Keratinocyte (primary cell): ENCODE results near the gene BNIP5. TPM values are rescaled to one million over a fixed set of nuclear protein-coding genes. Genes with fewer than 3 reads are reported as not detected.

Experiments used
- DNase-seq: peaks from one replicate; pipeline ENCODE4 v3.0.0-alpha.2; 2011; ENCODE audit warnings: low read depth, missing footprints, low spot score
- FAIRE-seq: peaks from 2 replicates; lab custom pipeline; 2011; peaks lifted over from hg19 to GRCh38; lab: Jason Lieb, UNC
- H2AFZ ChIP-seq: 2 replicates; pipeline ENCODE4 v1.6.0; 2012; ENCODE audit warnings: low read length, control low read depth, inconsistent platforms; ENCODE audit not compliant: control insufficient read depth
- H3K27ac ChIP-seq: 2 replicates; pipeline ENCODE4 v1.5.1; 2011; ENCODE audit warnings: low read length; ENCODE audit not compliant: control insufficient read depth, insufficient read depth
- H3K27me3 ChIP-seq: 3 replicates; pipeline ENCODE4 v1.6.0; 2011; ENCODE audit warnings: low read length; ENCODE audit not compliant: control insufficient read depth, insufficient read depth; ENCODE audit errors: extremely low read depth
- H3K36me3 ChIP-seq, 2 experiments: 2 replicates in 1 of 2; 3 replicates in 1 of 2; pipeline ENCODE4 v1.5.1; 2011; ENCODE audit warnings: low read length in 2 of 2, mild to moderate bottlenecking in 1 of 2; ENCODE audit not compliant: control insufficient read depth in 2 of 2, insufficient read depth in 2 of 2; ENCODE audit errors: extremely low read depth in 1 of 2
- H3K4me1 ChIP-seq: 3 replicates; pipeline ENCODE4 v1.5.1; 2011; ENCODE audit warnings: low read length; ENCODE audit not compliant: control insufficient read depth, insufficient read depth; ENCODE audit errors: extremely low read depth
- H3K4me2 ChIP-seq: 3 replicates; pipeline ENCODE4 v1.6.0; 2011; ENCODE audit warnings: low read depth, low read length; ENCODE audit not compliant: control insufficient read depth, insufficient read depth; ENCODE audit errors: extremely low read depth
- H3K4me3 ChIP-seq, 3 experiments: fragments of 200-600 bp in 1 of 3; sonication (generic) in 1 of 3; 2 replicates in 2 of 3; 3 replicates in 1 of 3; pipeline ENCODE4 v1.5.1; 2011 to 2016; ENCODE audit warnings: low read length in 3 of 3, mild to moderate bottlenecking in 3 of 3, control low read depth in 2 of 3, inconsistent platforms in 1 of 3, low read depth in 1 of 3, mixed read lengths in 1 of 3, mixed run types in 1 of 3, moderate library complexity in 1 of 3; ENCODE audit not compliant: control insufficient read depth in 2 of 3, insufficient read depth in 2 of 3; ENCODE audit errors: extremely low read depth in 1 of 3
- H3K79me2 ChIP-seq: 2 replicates; pipeline ENCODE4 v1.6.0; 2012; ENCODE audit warnings: low read length; ENCODE audit not compliant: control insufficient read depth, insufficient read depth
- H3K9ac ChIP-seq: 3 replicates; pipeline ENCODE4 v1.6.0; 2011; ENCODE audit warnings: low read length; ENCODE audit not compliant: control insufficient read depth, insufficient read depth; ENCODE audit errors: extremely low read depth
- H3K9me1 ChIP-seq: 3 replicates; pipeline ENCODE4 v1.6.0; 2011; ENCODE audit warnings: low read length; ENCODE audit not compliant: control insufficient read depth, insufficient read depth; ENCODE audit errors: extremely low read depth
- H3K9me3 ChIP-seq: 2 replicates; pipeline ENCODE4 v1.5.1; 2012; ENCODE audit warnings: low read depth, low read length; ENCODE audit not compliant: control insufficient read depth
- H4K20me1 ChIP-seq: 3 replicates; pipeline ENCODE4 v1.6.0; 2011; ENCODE audit warnings: low read length; ENCODE audit not compliant: control insufficient read depth, insufficient read depth; ENCODE audit errors: extremely low read depth
- EZH2 ChIP-seq: IDR thresholded peaks from one replicate; pipeline ENCODE4 v1.6.1; 2012; ENCODE audit warnings: inconsistent platforms, mild to moderate bottlenecking, low read length, moderate library complexity
- dilution Hi-C: fragments of 300-500 bp; cut with MboI; formaldehyde crosslinking; loops from one replicate; pipeline ENCODE4 v1.7.0; 2020; ENCODE audit warnings: low sequenced_read_pairs; ENCODE audit not compliant: extremely low pct_ligation_motif_present
- polyA plus RNA-seq, 5 experiments: library from polyadenylated mRNA; depleted of rRNA in 3 of 5; stranded (reverse) in 3 of 5; stranded (forward) in 1 of 5; unstranded in 1 of 5; fragments of >200 nt; gene quantifications; 1 replicate in 1 of 5; 2 replicates in 3 of 5; 3 replicates in 1 of 5; pipeline versions ENCODE4 v1.2.1 to v1.2.3, GENCODE V29; 2011 to 2012; ENCODE audit warnings: missing spikeins in 2 of 5, low read depth in 1 of 5, low replicate concordance in 1 of 5
- TF ChIP-seq, protein P1 (sequence below), 3 experiments: IDR thresholded peaks in 1 of 3; conservative IDR thresholded peaks in 1 of 3; optimal IDR thresholded peaks in 1 of 3; 2 replicates in 2 of 3; 3 replicates in 1 of 3; pipeline versions ENCODE3 to v1.5.1; 2011; ENCODE audit warnings: low read length in 3 of 3, mild to moderate bottlenecking in 3 of 3, moderate library complexity in 2 of 3, control low read depth in 1 of 3, inconsistent platforms in 1 of 3; ENCODE audit not compliant: insufficient read depth in 2 of 3; ENCODE audit errors: extremely low read depth in 1 of 3

BNIP5 gene
- polyA plus RNA-seq, 1 donor (not counting 4 experiments of a cell fraction or from before 2014, with no cell fraction given): not detected

DNA sequence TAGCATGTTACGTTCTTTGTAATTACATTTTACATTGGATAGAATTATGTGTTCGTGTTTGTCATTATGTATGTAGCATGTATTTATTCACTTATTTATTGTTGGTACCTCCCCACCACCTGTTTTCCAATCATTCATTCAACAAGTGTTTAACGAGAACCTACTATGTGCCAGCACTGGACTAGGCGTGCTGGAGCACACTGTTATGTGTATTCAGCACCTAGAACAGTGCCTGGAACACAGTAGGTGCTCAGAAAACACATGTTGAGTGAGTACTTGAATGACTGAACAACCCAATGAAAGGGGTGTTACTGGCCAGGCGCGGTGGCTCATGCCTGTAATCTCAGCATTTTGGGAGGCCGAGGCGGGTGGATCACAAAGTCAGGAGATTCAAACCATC lies 39.5 kb upstream of the BNIP5 start:
- dilution Hi-C loops: no loop called here
- DNase-seq (no peak), FAIRE-seq (no peak)
- Histone ChIP-seq H3K9me3 (no peaks in the 10 kb centered on the region), H3K4me3 (no peak overlapping the region), H3K27ac (no peak overlapping the region), H3K36me3 (no peaks in the 10 kb centered on the region), H3K4me1 (peaks cover 8% of the 10 kb centered on the region), H2AFZ (no peak overlapping the region), H3K4me2 (no peak overlapping the region), H3K79me2 (no peaks in the 10 kb centered on the region), H3K27me3 (peaks cover 8% of the 10 kb centered on the region), H3K9me1 (no peaks in the 10 kb centered on the region), H4K20me1 (no peaks in the 10 kb centered on the region), H3K9ac (no peak overlapping the region)
- TF ChIP-seq, protein P1, sequence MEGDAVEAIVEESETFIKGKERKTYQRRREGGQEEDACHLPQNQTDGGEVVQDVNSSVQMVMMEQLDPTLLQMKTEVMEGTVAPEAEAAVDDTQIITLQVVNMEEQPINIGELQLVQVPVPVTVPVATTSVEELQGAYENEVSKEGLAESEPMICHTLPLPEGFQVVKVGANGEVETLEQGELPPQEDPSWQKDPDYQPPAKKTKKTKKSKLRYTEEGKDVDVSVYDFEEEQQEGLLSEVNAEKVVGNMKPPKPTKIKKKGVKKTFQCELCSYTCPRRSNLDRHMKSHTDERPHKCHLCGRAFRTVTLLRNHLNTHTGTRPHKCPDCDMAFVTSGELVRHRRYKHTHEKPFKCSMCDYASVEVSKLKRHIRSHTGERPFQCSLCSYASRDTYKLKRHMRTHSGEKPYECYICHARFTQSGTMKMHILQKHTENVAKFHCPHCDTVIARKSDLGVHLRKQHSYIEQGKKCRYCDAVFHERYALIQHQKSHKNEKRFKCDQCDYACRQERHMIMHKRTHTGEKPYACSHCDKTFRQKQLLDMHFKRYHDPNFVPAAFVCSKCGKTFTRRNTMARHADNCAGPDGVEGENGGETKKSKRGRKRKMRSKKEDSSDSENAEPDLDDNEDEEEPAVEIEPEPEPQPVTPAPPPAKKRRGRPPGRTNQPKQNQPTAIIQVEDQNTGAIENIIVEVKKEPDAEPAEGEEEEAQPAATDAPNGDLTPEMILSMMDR (optimal IDR thresholded peaks at IDR 0.05 in 1 of 3, IDR thresholded peaks at IDR 0.05 in 1 of 3, conservative IDR thresholded peaks at IDR 0.05 in 1 of 3; ENCODE audit: extremely low read depth in 1 of 3, insufficient read depth in 2 of 3, low read length in 3 of 3): no peak
- no peak for TF ChIP-seq EZH2

DNA sequence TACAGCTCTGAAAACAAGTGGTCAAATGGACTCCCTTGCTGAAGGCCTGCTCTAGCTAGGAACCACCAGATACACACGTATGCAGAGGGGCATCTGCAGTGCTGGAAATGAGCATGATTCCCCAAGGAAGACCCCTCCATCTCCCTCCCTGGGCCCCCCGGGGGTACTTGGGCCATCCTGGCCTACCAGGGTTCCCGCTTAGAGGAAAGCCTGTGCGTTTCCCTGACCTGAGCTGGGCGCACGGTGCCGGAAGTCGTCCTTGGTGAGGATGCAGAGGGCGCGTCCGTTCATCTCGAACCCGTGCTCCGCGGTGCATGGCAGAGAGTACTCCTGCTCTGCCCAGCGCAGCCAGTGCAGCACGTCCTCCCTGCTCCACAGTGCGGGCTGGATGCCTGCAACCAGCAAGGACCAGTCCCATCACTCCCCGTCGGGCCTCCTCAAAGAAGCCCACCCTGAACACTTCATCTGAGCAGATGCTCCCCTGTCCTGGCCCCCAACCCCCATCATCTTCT lies 39.0 kb upstream of the BNIP5 start:
- dilution Hi-C loops: no loop called here
- Histone ChIP-seq H3K9ac (no peak overlapping the region), H2AFZ (no peak overlapping the region), H3K9me3 (no peaks in the 10 kb centered on the region), H3K36me3 (no peaks in the 10 kb centered on the region), H3K27me3 (peaks cover 8% of the 10 kb centered on the region), H3K4me1 (peaks cover 8% of the 10 kb centered on the region), H3K4me2 (no peak overlapping the region), H3K4me3 (no peak overlapping the region), H3K9me1 (no peaks in the 10 kb centered on the region), H3K27ac (no peak overlapping the region), H4K20me1 (no peaks in the 10 kb centered on the region), H3K79me2 (no peaks in the 10 kb centered on the region)
- no peak for TF ChIP-seq EZH2
- TF ChIP-seq, protein P1 (optimal IDR thresholded peaks at IDR 0.05 in 1 of 3, IDR thresholded peaks at IDR 0.05 in 1 of 3, conservative IDR thresholded peaks at IDR 0.05 in 1 of 3; ENCODE audit: extremely low read depth in 1 of 3, insufficient read depth in 2 of 3, low read length in 3 of 3): no peak
- FAIRE-seq: no peak
- no peak for DNase-seq
